ENCODE measurements around the gene SCYL2.

SCYL2 gene

GRCh38 chr12:100371146-100371545 is 104.2 kb downstream of the SCYL2 start:
- no peak for DNase-seq (ENCODE audit: low read depth in 1 of 2, low spot score in 1 of 2)

GRCh38 chr12:100372853-100373640 is 106.1 kb downstream of the SCYL2 start:
- no peak for DNase-seq (ENCODE audit: low read depth in 1 of 2, low spot score in 1 of 2)

- DNase-seq (ENCODE audit: low read depth in 1 of 2, low spot score in 1 of 2), result no peak
Measured at GRCh38 chr12:100375038-100375735, 108.2 kb downstream of the SCYL2 start.

GRCh38 chr12:100376161-100376560 is 109.2 kb downstream of the SCYL2 start:
- no peak for DNase-seq (ENCODE audit: low read depth in 1 of 2, low spot score in 1 of 2)

GRCh38 chr12:100381379-100381778 is 114.4 kb downstream of the SCYL2 start:
- DNase-seq (ENCODE audit: low read depth in 1 of 2, low spot score in 1 of 2), result no peak

- DNase-seq (ENCODE audit: low read depth in 1 of 2, low spot score in 1 of 2), result no peak
Measured at GRCh38 chr12:100382338-100382737, 115.4 kb downstream of the SCYL2 start.

- DNase-seq (ENCODE audit: low read depth in 1 of 2, low spot score in 1 of 2), result no peak
Measured at GRCh38 chr12:100383586-100384558, 116.9 kb downstream of the SCYL2 start.

- no peak for DNase-seq (ENCODE audit: low read depth in 1 of 2, low spot score in 1 of 2)
Measured at GRCh38 chr12:100384559-100384935, 117.6 kb downstream of the SCYL2 start.

- DNase-seq (ENCODE audit: low read depth in 1 of 2, low spot score in 1 of 2), result no peak
Measured at GRCh38 chr12:100388382-100388781, 121.4 kb downstream of the SCYL2 start.

All from stimulated activated CD4-positive, alpha-beta T cell treated with anti-CD3 and anti-CD28 coated beads, Interleukin-15, amount 100 ng/mL, for 1 hour (primary cell).